Fibroblast of skin of abdomen (primary cell): ENCODE data around the gene INHBE.
A peak's percentile ranks its signal among the peaks of the same experiment; 100 is the strongest.

Experiments used
- DNase-seq: peaks from one replicate; pipeline ENCODE4 v3.0.0-alpha.2; 2013

The INHBE gene

DNA sequence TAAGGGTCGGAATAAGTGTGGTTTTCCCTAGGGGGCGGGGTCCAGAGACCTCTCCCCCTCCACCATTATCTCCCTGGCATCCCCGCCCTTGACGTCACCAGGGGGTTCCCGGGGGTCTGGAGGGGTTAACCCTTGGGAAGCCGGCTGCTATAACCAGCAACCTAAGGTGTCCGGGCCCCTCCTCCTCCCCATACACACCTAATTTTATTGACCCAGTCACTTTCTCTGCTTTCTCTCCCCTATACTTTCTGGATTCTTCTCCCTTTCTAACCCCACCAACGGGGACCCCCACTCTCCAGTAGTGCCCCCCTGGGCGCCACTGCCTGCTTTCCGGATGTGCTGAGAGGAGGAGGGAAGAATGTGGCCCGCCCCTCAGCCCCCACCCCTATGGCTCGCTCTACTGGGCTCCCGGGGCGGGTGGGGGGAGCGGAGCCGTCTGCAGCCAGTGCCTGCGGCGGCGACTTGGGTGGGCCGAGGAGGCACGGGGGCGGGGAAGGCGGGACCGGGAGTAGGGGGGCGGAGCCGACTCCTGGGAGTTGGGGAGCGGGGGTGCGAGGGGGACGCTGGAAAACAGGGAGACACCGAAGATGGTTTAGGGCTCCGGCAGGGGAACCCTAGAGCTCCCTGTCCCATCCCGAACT is 6.3 kb downstream of the INHBE start:
- DNase-seq, result peak; percentile 87

DNA sequence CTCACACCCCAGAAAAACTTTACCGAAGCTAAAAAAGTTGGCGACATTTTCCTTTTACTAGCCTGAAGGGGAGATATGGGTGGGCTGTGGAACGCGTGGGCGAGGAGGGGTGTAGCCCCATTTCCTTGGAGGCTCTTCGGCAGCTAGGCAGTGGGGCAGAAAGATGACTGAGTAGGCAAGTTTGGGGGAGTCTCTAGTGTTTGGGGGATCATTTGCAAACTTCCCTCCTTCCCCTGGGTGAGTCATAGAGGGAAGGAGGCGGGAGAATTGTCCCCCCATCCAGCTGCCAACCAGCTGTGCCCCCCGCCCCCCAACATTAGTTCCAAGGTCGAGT is 6.8 kb downstream of the INHBE start:
- no peak for DNase-seq

DNA sequence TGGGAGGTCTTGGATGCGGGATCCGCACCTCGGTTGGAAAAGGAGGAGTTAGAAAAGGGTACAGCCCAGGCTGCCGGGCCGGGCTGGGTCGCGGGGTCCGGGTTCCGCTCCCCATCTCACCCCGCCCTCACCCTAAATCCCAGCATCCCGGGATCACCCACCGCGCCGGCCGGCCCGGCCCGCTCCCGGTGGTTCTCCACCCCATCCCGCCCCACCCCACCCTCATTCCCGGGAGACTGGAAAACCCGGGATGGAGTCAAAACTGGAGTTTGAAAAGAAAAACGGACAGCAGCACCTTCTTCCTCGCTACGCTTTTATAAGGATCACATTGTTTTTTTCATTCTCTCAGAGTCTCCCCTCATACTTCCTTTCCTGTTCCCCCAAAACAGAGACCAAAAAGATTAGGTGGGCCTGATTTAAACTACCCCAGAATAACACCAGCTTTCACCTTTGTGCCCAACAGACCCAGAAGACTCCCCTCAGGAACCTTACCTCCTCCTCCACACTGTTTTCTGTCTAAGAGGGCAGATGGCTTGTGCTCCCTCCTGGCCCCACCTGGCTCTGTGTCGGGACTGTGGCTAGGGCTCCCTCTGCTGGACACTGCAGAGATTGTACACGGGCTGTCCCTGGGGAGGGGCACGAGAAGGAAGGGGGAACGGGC is 7.3 kb downstream of the INHBE start:
- DNase-seq, result peak; percentile 93

DNA sequence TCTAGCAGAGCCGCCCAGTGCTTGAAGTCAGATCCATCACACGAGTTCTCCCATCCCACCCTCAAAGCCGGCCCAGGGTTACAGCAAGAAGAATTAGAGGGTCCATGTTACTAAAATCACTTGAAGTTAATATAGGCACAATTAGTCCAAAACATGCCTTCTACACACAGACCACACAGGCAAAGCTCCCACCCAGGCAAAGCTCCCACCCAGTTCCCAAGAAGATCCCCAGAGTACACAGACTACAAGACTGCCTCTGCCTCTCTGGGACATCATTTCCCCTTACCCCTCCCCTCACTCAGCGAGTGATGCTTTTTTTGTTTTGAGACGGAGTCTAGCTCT is 7.8 kb downstream of the INHBE start:
- no peak for DNase-seq

DNA sequence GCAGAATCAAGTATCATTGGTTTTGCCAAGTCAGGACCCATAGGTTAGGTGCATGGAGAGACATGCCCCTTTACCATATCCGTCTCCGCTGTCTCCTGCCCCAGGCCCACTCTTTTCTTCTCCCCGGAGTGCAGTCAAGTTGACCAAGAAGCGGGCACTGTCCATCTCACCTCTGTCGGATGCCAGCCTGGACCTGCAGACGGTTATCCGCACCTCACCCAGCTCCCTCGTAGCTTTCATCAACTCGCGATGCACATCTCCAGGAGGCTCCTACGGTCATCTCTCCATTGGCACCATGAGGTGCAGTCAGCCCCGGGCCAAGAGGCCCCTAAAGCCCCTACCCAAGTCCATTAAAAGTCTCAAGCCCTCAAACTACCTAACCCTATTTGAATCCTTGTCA is 9.5 kb downstream of the INHBE start:
- DNase-seq, result no peak

DNA sequence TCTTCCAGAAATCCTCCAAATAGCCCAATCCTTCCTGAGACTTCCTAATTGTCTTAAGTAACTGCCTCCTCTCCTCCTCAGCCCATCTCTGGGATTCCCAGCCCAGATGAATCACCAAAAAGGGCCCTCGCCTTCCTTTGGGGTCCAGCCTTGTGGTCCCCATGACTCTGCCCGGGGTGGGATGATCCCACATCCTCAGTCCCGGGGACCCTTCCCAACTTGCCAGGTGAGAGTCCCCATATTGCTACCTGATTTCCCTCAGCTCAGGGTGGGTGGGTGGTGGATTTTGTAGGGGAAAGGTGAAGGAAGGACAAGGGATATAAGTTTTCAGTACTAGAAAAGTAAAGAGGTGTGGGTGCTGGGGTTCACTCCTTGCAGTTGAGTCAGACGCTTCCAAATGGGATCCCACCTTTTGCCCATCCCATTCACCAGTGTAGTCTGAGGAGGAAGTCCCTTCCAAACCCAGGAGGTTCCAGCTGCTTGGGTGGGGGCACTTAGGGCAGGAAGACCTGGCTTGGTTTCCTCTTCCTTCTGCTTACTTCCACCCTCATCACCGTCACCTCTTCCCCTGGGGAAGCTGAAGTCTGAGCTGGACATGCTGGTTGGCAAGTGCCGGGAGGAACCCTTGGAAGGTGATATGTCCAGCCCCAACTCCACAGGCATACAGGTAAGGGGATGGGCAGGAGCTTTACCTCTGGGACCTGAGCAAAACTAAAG is 10.1 kb downstream of the INHBE start:
- DNase-seq, result no peak

DNA sequence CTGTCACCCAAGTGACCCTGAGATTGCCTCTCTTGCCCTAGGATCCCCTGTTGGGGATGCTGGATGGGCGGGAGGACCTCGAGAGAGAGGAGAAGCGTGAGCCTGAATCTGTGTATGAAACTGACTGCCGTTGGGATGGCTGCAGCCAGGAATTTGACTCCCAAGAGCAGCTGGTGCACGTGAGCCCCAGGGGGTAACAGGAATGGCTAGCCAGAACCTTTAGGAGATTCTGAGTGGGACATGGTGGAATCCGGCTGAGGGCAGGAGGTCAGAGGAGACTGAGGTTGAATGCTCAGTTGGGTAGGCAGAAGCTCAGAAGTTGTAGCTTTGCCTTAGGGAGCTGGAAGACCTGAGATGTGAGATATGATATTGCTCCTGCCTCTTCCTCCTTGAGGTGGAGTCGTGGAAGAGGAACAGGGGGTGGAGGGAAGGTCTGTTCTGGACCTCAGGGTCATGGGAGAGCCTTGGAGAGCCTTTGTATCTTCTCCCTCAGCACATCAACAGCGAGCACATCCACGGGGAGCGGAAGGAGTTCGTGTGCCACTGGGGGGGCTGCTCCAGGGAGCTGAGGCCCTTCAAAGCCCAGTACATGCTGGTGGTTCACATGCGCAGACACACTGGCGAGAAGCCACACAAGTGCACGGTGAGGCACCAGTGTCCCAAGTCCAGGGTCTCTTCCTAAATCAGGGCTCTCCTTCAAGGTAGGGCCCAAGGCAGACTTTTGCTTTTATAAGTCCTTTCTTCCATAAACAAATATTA is 10.8 kb downstream of the INHBE start:
- no peak for DNase-seq

DNA sequence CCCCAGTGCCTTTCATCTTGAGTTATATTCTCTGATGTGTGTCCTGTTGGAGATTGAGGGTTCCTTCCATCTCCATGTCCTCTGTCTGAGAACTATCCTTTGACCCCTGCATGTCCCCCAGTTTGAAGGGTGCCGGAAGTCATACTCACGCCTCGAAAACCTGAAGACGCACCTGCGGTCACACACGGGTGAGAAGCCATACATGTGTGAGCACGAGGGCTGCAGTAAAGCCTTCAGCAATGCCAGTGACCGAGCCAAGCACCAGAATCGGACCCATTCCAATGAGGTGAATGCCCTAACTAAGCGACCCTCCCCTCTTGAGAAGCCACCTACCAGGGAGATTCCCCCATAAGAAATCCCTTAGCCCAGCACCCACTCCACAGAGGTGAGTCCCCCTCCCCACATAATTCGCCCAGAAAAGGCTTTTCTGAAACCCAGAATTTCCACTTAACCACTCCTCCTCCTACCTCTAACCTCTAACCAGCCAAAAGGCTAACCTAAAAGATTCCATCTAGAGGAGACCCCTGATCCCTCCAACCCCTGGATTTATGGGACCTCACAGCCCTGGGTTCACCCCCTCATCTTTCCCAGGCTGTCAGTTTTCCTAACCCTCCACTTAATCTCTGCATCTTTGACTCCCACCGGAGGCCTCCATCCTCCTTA is 12.2 kb downstream of the INHBE start:
- DNase-seq, result no peak

DNA sequence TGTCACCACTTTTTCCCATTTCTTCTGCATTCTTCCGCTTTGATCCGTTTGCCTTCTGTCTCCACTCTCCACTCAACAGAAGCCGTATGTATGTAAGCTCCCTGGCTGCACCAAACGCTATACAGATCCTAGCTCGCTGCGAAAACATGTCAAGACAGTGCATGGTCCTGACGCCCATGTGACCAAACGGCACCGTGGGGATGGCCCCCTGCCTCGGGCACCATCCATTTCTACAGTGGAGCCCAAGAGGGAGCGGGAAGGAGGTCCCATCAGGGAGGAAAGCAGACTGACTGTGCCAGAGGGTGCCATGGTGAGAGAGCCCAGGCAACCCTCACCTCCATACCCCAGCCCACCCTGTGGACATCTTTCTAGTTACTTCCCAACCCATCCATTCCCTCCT is 12.8 kb downstream of the INHBE start:
- no peak for DNase-seq

DNA sequence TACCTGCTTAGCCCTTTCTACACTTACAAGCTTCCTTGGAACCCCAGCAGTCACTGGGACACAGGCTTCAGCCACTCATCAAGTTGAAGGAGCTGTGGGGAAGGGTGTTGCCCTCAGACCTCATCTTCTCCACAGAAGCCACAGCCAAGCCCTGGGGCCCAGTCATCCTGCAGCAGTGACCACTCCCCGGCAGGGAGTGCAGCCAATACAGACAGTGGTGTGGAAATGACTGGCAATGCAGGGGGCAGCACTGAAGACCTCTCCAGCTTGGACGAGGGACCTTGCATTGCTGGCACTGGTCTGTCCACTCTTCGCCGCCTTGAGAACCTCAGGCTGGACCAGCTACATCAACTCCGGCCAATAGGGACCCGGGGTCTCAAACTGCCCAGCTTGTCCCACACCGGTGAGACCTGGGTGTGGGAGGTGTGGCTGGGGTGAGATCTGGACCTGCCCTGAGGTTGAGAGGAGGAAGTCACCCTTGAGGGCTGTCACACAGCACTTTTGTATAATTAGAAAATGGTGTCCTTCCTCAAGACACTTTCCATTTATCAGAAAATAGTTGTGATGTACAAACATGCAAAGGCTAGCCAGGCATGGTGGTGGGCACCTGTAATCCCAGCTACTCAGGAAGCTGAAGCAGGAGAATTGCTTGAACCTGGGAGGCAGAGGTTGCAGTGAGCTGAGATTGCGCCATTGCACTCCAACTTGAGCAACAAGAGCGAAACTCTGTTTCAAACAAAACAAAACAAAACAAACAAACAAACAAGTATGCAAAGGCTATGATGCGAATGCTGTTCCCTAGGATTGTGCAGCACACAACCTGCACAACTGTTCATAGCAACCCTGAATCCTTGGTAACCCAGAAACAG is 14.4 kb downstream of the INHBE start:
- no peak for DNase-seq

DNA sequence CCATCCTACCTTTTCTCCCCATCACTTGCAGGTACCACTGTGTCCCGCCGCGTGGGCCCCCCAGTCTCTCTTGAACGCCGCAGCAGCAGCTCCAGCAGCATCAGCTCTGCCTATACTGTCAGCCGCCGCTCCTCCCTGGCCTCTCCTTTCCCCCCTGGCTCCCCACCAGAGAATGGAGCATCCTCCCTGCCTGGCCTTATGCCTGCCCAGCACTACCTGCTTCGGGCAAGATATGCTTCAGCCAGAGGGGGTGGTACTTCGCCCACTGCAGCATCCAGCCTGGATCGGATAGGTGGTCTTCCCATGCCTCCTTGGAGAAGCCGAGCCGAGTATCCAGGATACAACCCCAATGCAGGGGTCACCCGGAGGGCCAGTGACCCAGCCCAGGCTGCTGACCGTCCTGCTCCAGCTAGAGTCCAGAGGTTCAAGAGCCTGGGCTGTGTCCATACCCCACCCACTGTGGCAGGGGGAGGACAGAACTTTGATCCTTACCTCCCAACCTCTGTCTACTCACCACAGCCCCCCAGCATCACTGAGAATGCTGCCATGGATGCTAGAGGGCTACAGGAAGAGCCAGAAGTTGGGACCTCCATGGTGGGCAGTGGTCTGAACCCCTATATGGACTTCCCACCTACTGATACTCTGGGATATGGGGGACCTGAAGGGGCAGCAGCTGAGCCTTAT is 15.3 kb downstream of the INHBE start:
- DNase-seq, result no peak

DNA sequence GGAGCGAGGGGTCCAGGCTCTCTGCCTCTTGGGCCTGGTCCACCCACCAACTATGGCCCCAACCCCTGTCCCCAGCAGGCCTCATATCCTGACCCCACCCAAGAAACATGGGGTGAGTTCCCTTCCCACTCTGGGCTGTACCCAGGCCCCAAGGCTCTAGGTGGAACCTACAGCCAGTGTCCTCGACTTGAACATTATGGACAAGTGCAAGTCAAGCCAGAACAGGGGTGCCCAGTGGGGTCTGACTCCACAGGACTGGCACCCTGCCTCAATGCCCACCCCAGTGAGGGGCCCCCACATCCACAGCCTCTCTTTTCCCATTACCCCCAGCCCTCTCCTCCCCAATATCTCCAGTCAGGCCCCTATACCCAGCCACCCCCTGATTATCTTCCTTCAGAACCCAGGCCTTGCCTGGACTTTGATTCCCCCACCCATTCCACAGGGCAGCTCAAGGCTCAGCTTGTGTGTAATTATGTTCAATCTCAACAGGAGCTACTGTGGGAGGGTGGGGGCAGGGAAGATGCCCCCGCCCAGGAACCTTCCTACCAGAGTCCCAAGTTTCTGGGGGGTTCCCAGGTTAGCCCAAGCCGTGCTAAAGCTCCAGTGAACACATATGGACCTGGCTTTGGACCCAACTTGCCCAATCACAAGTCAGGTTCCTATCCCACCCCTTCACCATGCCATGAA is 16.0 kb downstream of the INHBE start:
- DNase-seq, result no peak

DNA sequence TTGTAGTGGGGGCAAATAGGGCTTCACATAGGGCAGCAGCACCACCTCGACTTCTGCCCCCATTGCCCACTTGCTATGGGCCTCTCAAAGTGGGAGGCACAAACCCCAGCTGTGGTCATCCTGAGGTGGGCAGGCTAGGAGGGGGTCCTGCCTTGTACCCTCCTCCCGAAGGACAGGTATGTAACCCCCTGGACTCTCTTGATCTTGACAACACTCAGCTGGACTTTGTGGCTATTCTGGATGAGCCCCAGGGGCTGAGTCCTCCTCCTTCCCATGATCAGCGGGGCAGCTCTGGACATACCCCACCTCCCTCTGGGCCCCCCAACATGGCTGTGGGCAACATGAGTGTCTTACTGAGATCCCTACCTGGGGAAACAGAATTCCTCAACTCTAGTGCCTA is 16.6 kb downstream of the INHBE start:
- DNase-seq, result no peak

DNA sequence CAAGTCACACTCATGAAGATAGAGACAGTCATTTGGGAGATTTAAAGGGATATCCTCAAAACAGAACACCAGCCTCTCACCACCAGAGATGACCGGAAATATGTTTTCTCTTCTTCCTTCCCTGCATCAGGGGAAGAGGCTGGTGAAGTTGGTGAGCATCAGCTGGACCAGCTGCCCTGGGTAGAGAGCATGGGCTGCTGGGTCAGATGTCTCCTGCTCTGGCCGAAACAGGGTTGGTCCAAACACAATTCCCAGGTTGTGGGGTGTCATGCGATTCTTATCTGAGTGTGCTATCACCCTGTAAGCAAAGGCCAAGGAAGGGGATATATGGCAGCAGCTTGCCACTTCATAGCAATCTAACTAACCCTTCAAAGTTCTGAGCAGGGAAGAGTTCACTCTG is 17.3 kb downstream of the INHBE start:
- no peak for DNase-seq

DNA sequence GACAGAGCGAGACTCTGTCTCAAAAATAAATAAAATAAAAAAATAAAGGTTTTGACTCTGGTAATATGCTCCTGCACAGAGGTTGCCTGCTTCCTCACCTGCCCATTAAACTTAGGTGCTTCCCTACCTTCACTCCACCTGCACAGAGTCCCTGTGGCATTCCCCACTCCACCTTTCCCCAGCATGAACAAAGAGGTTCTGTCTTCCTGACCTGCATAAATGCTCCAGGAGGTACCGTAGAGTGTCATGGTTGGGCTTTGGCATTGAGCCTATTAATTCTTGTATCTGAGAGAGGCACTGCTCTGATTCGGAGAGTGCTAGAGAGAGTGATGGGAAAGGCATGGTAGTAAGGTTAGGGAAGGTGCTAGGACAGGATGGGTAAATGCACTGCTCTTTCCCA is 18.3 kb downstream of the INHBE start:
- no peak for DNase-seq

DNA sequence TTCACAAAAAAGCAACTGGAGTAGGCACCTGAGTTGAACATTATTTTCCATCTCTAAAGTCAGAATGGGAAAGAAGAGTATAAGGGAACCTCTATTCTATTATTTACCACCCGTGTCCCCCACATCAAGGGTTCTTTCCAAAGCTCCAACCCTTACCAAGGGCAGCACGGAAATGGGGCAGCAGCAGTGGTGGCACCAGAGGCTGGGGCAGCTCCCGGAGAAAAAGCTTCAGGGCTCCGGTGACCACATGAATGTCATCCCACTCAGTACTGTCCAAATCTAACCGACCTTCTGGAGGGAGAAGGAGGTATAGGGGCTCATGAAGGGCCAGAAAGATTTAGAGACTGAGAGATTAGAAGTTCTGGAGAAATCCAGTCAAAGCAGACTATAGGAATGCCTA is 18.8 kb downstream of the INHBE start:
- no peak for DNase-seq

DNA sequence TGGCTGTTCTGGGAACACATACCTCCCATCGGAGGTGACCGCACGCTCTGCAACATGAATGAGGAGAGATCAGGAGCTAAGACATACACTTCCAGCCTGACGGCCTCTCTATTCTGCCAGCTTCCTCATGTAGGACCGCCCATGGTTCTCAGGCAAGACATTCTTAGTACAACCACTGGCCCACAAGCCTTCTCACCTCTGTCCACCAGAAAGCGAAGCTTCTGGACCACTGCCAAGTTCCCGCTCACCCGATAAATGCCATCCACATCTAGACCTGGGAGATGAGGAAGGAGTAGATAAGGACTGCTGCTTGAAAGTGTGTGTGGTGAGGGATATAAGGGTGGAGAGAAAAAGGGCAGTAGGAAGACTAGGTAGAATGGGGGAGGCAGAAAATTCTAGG is 19.3 kb downstream of the INHBE start:
- DNase-seq, result no peak

DNA sequence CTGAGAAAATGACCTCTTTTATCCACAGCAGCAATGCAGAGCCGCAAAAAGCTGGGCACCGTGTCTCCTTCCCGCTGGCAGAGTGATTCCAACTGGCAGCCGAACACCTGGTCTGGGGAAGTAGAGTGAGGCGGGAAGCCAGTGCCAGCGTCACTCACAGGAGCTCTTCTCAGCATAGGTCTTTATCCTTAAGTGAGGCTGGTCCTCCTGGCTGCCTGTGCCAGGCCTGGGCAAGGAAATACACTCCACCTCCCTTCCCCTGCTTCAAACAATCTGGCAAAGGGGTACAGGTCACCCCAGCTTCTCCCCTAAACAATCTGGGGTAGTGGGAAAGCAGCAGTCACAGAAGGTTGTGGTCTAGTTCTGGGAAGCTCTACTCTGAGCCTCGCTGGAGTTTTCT is 19.8 kb downstream of the INHBE start:
- no peak for DNase-seq

DNA sequence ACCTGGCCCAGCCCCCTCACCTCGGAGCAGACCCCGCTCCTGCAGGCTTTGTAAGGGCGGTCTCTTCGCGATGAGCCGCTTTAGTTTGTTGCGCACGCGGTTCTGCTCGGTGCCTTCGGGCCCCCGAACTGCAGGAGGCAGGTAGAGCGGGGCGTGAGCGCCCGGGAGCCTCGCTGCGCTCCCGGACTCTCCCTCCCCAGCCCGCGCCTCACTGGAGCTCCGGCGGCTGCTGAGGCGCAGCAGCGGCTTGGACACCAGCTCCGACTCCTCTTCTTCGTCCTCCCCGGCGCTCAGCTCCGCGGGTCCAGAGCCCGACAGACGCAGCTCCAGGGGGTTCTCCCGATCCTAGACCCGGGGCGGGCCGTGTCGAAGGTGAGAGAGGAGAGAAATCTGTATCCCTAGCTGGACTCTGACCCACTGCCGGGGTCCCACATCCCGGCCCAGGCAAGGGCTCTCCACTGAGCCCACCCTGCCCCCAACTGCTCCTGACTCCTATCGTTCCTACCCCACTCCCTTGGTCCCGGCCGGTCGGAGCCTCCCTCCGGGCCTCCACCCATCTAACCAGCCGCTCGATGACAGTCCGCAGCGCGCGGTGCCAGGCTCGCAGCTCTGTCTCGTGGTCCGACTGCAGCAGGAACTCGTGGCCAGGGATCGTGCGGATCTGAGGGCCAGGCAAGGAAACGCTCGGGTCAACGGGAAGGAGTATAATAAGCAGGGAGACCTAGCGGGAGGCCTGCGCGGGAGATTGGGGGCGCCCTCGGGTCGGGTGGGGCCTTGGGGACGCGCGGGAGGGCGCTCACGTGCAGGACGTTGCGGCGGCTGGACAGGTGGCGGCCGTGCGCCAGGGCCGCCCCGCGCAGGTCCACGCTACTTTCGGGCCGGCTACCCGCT is 20.4 kb downstream of the INHBE start:
- no peak for DNase-seq
